Mammary epithelial cell (primary cell): ENCODE data around the gene NOC2L.

Experiments
- CTCF ChIP-seq, 2 donors: IDR thresholded peaks in 1 of 2; conservative IDR thresholded peaks in 1 of 2; 2 replicates each; pipeline ENCODE4 v1.5.1; 2011 to 2012; ENCODE audit warnings: inconsistent platforms in 2 of 2, low read length in 2 of 2, mild to moderate bottlenecking in 2 of 2, control low read depth in 1 of 2, low read depth in 1 of 2; ENCODE audit not compliant: insufficient read depth in 1 of 2; ENCODE audit errors: extremely low read depth in 1 of 2
- EZH2 ChIP-seq: IDR thresholded peaks from 2 replicates; pipeline ENCODE4 v1.6.1; 2012; ENCODE audit warnings: low read length, inconsistent platforms, borderline replicate concordance

GRCh38 chr1:942864-943533 is 16.1 kb downstream of the NOC2L start:
- TF ChIP-seq EZH2 (no peak), CTCF (conservative IDR thresholded peaks at IDR 0.05 in 1 of 2, IDR thresholded peaks at IDR 0.05 in 1 of 2; ENCODE audit: extremely low read depth in 1 of 2, insufficient read depth in 1 of 2, low read depth in 1 of 2, low read length in 2 of 2) (no peak)
